Stimulated activated CD4-positive, alpha-beta T cell treated with anti-CD3 and anti-CD28 coated beads, Interleukin-2, amount 100 ng/mL, for 4 hours (primary cell): ENCODE results near the gene KIF11.

ENCODE experiments used
- DNase-seq: peaks from one replicate; pipeline ENCODE4 v3.0.0-alpha.2; 2020; ENCODE audit warnings: low read depth

The KIF11 gene

GRCh38 chr10:92677708-92678107 lies 84.8 kb downstream of the KIF11 start:
- DNase-seq: no peak

- no peak for DNase-seq
These were observed 85.3 kb downstream of the KIF11 start for GRCh38 chr10:92678206-92678605.

GRCh38 chr10:92681306-92681834 lies 88.4 kb downstream of the KIF11 start:
- DNase-seq: no peak

GRCh38 chr10:92688573-92688926 lies 95.6 kb downstream of the KIF11 start:
- no peak for DNase-seq

- DNase-seq: no peak
These were observed 96.2 kb downstream of the KIF11 start for GRCh38 chr10:92688927-92689662.

- no peak for DNase-seq
These were observed 96.8 kb downstream of the KIF11 start, which contains the start of gene HHEX for GRCh38 chr10:92689663-92690210. TSS of gene HHEX (plus strand) at chr10:92689955. CDS start at chr10:92689987, 32 bp downstream.

DNA sequence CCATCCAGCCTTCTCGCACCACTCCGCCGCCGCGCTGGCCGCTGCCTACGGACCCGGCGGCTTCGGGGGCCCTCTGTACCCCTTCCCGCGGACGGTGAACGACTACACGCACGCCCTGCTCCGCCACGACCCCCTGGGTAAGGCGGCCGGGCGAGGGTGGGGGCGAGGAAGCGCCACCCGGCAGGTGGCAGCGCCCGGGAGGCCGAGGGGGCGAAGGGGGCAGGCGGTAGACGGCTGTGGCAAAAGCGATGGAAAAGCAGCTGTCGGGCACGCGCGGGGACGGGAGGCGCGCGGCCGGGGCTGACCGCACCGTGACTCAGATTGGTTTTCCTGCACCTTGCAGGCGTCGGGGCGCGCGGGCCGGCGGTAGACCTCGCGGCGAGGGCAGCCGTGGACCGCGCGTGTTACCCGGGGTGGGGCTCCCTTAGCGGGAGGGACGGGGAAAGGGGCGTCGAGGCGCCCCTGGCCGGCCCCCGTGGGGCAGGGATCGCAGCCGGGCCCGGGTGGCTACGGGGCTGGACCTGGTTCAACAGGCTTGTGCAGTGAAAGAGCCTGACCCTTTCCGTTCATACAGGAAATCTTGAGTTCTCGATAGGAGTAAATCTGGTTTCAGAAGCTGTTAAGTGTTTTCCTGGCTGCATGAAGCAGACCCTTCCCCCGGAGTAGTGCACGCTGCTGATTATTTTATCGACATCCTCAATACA lies 97.4 kb downstream of the KIF11 start:
- DNase-seq: no peak

DNA sequence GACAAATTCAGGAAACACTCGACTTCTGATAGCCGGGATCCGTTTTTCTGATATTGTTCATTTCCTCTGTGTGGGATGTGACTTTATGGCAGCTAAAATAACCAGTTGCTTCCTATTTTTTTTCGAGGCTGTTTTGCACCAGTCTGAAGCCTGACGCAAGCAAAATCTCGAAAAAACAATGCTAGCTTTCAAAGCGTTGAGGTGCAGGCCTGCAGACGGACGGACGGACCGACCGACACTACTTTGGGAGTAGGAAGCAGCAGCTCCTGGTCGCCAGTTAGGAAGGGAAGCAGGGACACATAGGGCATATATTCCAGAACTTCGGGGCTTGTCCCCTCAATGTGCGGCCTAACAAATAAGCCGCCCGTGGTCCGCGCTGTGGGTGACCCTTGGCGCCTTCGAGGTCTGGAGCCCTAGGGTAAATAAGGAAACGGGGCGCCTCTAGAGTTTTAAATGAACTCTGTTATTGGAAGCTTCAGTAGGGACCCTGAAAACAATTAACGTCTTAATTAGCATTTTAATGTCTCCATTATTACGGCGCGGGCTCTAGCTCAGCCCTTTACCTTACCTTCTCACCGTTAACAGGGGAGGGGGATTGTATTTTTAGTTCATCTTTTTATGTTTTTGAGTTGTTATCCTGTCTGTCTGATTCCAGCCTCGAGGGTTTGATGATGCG lies 98.1 kb downstream of the KIF11 start:
- DNase-seq: no peak

DNA sequence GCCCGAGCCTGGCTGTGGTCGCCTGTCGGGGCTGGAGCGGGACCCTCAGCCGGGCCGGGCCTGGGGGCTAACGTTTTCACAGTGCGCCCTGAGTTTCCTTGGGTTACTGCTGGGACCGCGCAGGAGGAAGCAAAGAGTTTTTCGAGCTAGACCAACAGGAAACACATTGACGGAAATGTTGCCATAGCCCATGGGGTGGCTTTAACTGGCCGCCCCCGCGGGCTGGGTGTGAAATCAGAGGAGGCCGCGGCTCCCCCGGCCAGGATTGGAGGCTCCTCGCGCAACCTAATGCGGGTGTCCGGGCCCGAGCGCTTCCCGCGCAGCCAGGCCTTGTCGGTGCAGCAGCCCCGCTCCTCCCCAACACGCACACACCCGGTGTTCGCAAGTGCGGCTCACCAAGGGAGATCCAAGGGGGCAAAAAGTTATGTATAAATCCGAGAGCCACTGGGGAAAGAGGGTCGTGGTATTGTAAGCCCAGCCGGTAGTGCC lies 98.7 kb downstream of the KIF11 start:
- DNase-seq: no peak

- no peak for DNase-seq
These were observed 99.2 kb downstream of the KIF11 start for GRCh38 chr10:92692080-92692671.

- no peak for DNase-seq
These were observed 100.0 kb downstream of the KIF11 start for GRCh38 chr10:92692697-92693533.

GRCh38 chr10:92693534-92693893 lies 100.6 kb downstream of the KIF11 start:
- no peak for DNase-seq

- DNase-seq: no peak
These were observed 103.0 kb downstream of the KIF11 start for GRCh38 chr10:92695679-92696605.

GRCh38 chr10:92696606-92697383 lies 103.9 kb downstream of the KIF11 start:
- DNase-seq: no peak

DNA sequence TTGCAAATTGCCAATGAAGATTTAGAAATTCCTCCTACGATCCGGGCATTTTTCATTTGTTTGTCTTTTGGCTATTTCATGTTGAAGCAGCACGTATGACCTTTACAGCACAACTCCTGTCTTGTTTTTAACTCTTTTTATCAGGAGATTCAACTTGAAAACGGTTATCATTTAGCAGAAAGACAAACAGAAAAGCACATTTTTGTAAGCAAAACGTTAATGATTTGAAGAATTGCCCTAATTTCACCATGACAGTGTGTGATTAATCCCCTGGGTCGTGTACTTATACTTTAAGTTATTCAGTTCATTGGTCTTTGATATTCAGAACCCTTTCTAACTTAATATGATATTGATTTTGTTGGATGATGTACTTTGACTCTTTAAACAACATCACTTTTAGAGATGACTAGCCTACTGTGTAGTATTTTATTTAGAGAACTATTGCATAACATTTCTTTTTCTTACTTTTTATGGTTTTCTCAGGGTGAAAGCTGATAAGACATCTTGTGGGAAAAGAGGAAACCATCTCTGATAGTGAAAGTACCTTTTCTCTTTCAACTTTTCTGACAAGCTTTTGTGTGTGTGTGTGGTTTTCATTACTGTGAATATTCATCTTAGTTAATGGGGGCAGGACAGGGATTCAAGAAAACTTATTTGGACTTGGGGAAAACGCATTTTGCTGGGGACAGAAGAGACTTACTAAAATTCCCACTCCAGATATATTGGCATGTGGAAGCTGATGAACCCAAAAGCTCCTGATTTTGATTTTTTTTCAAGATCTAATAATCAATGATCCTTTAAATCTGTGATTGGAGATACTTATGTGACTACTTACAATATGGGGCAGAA lies 105.0 kb downstream of the KIF11 start:
- DNase-seq: no peak

DNA sequence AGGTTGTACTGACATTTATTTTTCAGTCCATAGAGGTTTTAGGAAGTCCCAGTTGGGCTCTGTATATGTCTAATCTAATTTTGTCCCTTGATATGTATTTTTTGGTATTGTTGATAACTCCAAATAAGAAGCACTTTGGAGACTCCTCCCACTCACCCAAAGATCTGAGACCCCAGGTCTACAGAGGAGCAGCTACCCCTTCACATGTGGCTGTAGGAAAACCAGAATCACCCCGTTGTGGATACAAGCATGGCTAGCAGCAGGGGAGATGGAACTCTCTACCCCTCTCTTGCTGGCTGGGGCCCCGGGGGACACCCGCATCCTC lies 106.2 kb downstream of the KIF11 start:
- no peak for DNase-seq

- DNase-seq: no peak
These were observed 106.8 kb downstream of the KIF11 start for GRCh38 chr10:92699518-92700381.
